ENCODE results near the gene SLC30A2. TPM values are rescaled to one million over a fixed set of nuclear protein-coding genes. Genes with fewer than 3 reads are reported as not detected.

The SLC30A2 gene
- total and polyA plus RNA-seq, 9 of the 15 experiments (the other 6 are each of a cell fraction or from before 2014, with no cell fraction given) = 0.01 to 0.18 (median 0.06) TPM; not detected in 3

GRCh38 chr1:26049531-26050247 lies 3.8 kb upstream of the SLC30A2 start (continued):
- TF ChIP-seq NFYB (IDR thresholded peaks at IDR 0.05; ENCODE audit: extremely low read depth, insufficient read length) (no peak), MCM3 (IDR thresholded peaks at IDR 0.05) (no peak), ZBTB2 (IDR thresholded peaks at IDR 0.05) (no peak; the same call in 1 of the 2 replicates), SP2 (IDR thresholded peaks at IDR 0.05; ENCODE audit: extremely low read depth, low read depth, low read length, poor library complexity, severe bottlenecking) (no peak), MLLT1 (IDR thresholded peaks at IDR 0.05) (no peak), MAZ (CRISPR knock-in tag; conservative IDR thresholded peaks at IDR 0.05 in 1 of 2, IDR thresholded peaks at IDR 0.05 in 1 of 2) (peak in 1 of 2 experiments; percentile 77; a peak in 2 of 4 replicates), GTF2F1 (IDR thresholded peaks at IDR 0.05; ENCODE audit: low read depth, low read length) (no peak), SREBF2 (CRISPR knock-in tag; IDR thresholded peaks at IDR 0.05) (no peak), MIER1 (IDR thresholded peaks at IDR 0.05; ENCODE audit: low read depth) (no peak), CREM (IDR thresholded peaks at IDR 0.05; ENCODE audit: low read depth) (no peak), ATF1 (CRISPR knock-in tag; IDR thresholded peaks at IDR 0.05) (no peak), ATF1 (tag; IDR thresholded peaks at IDR 0.05) (no peak), ZNF586 (CRISPR knock-in tag; conservative IDR thresholded peaks at IDR 0.05) (no peak), LEF1 (IDR thresholded peaks at IDR 0.05) (no peak), HNRNPL (IDR thresholded peaks at IDR 0.05; ENCODE audit: low read depth, low read length) (no peak), CC2D1A (IDR thresholded peaks at IDR 0.05) (no peak), ZEB2 (IDR thresholded peaks at IDR 0.05) (no peak), THRAP3 (IDR thresholded peaks at IDR 0.05; ENCODE audit: borderline replicate concordance) (no peak), ZNF778 (CRISPR knock-in tag; IDR thresholded peaks at IDR 0.05) (no peak), SPI1 (IDR thresholded peaks at IDR 0.05; ENCODE audit: borderline replicate concordance, low read depth, low read length) (no peak), ELF2 (CRISPR knock-in tag; IDR thresholded peaks at IDR 0.05) (peak; percentile 73), MTA1 (IDR thresholded peaks at IDR 0.05; ENCODE audit: borderline replicate concordance) (no peak), HEY1 (CRISPR knock-in tag; IDR thresholded peaks at IDR 0.05; ENCODE audit: borderline replicate concordance) (0 out of 2 replicates have a peak, but pooled peaks have one; percentile 54), ZNF780A (CRISPR knock-in tag; IDR thresholded peaks at IDR 0.05) (no peak), PHTF2 (CRISPR knock-in tag; IDR thresholded peaks at IDR 0.05) (0 out of 2 replicates have a peak, but pooled peaks have one; percentile 64), ZNF639 (CRISPR knock-in tag; conservative IDR thresholded peaks at IDR 0.05 in 1 of 2, IDR thresholded peaks at IDR 0.05 in 1 of 2) (peak in 1 of 2 experiments; percentile 97; a peak in 2 of 4 replicates), SMARCB1 (IDR thresholded peaks at IDR 0.05; ENCODE audit: insufficient read length, low read depth) (no peak)
